ENCODE data around the gene C1orf198. TPM values are rescaled to one million over a fixed set of nuclear protein-coding genes. Genes with fewer than 3 reads are reported as not detected.

The C1orf198 gene
- polyA plus RNA-seq, 3 donors: 1.3 to 2.7 (median 1.6) TPM

GRCh38 chr1:230796626-230797025 lies 71.7 kb downstream of the C1orf198 start:
- Mint-ChIP-seq H3K4me3 (no peak overlapping the region), H3K27ac (peak overlapping the region in 1 of 7 donors; percentile 63), H3K36me3 (no peaks in the 10 kb centered on the region), H3K9me3 (no peaks in the 10 kb centered on the region), H3K4me1 (no peaks in the 10 kb centered on the region), H3K27me3 (ENCODE audit: low read depth in 3 of 3) (peaks cover 5 to 16% (median 14%) of the 10 kb centered on the region in 3 donors)
- Histone ChIP-seq H3K9me3 (replicated peaks in 1 of 2; ENCODE audit: control insufficient read depth in 1 of 2, insufficient read depth in 1 of 2, low read length in 2 of 2) (no peaks in the 10 kb centered on the region), H4K20me1 (ENCODE audit: insufficient read depth, low read length) (no peaks in the 10 kb centered on the region), H3K79me2 (ENCODE audit: insufficient read depth, low read length) (no peaks in the 10 kb centered on the region), H3K36me3 (replicated peaks in 1 of 2; ENCODE audit: control insufficient read depth in 1 of 2, insufficient read depth in 2 of 2, low read length in 2 of 2) (no peaks in the 10 kb centered on the region), H3K9ac (ENCODE audit: insufficient read depth, low read length, poor library complexity, severe bottlenecking) (no peak overlapping the region), H3K4me2 (replicated peaks; ENCODE audit: extremely low read depth, low read length, poor library complexity, severe bottlenecking) (no peak overlapping the region), H3K27ac (ENCODE audit: low read depth in 1 of 2, low read length in 2 of 2) (no peak overlapping the region), H3K4me3 (replicated peaks in 1 of 3; ENCODE audit: low read depth in 2 of 3, low read length in 3 of 3) (no peak overlapping the region), H2AFZ (ENCODE audit: insufficient read depth, low read depth, low read length, poor library complexity, severe bottlenecking) (no peak overlapping the region), H3K27me3 (ENCODE audit: control insufficient read depth in 2 of 2, insufficient read depth in 2 of 2, low read length in 2 of 2) (no peaks in the 10 kb centered on the region), H3K4me1 (ENCODE audit: control insufficient read depth in 1 of 2, insufficient read depth in 2 of 2, low read length in 2 of 2) (no peaks in the 10 kb centered on the region)
- DNase-seq: no peak
- no CpG with 5 or more reads among the region's 2 CpGs for WGBS (ENCODE audit: insufficient coverage)
- TF ChIP-seq, protein P1, sequence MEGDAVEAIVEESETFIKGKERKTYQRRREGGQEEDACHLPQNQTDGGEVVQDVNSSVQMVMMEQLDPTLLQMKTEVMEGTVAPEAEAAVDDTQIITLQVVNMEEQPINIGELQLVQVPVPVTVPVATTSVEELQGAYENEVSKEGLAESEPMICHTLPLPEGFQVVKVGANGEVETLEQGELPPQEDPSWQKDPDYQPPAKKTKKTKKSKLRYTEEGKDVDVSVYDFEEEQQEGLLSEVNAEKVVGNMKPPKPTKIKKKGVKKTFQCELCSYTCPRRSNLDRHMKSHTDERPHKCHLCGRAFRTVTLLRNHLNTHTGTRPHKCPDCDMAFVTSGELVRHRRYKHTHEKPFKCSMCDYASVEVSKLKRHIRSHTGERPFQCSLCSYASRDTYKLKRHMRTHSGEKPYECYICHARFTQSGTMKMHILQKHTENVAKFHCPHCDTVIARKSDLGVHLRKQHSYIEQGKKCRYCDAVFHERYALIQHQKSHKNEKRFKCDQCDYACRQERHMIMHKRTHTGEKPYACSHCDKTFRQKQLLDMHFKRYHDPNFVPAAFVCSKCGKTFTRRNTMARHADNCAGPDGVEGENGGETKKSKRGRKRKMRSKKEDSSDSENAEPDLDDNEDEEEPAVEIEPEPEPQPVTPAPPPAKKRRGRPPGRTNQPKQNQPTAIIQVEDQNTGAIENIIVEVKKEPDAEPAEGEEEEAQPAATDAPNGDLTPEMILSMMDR (IDR thresholded peaks at IDR 0.05): no peak
- intact Hi-C loops (cut with micrococcal nuclease): no loop called here

- Histone ChIP-seq H3K27me3 (ENCODE audit: control insufficient read depth in 2 of 2, insufficient read depth in 2 of 2, low read length in 2 of 2) (no peaks in the 10 kb centered on the region), H3K9ac (ENCODE audit: insufficient read depth, low read length, poor library complexity, severe bottlenecking) (no peak overlapping the region), H3K36me3 (replicated peaks in 1 of 2; ENCODE audit: control insufficient read depth in 1 of 2, insufficient read depth in 2 of 2, low read length in 2 of 2) (no peaks in the 10 kb centered on the region), H3K27ac (ENCODE audit: low read depth in 1 of 2, low read length in 2 of 2) (no peak overlapping the region), H3K4me1 (ENCODE audit: control insufficient read depth in 1 of 2, insufficient read depth in 2 of 2, low read length in 2 of 2) (no peaks in the 10 kb centered on the region), H3K4me3 (replicated peaks in 1 of 3; ENCODE audit: low read depth in 2 of 3, low read length in 3 of 3) (no peak overlapping the region), H4K20me1 (ENCODE audit: insufficient read depth, low read length) (no peaks in the 10 kb centered on the region), H2AFZ (ENCODE audit: insufficient read depth, low read depth, low read length, poor library complexity, severe bottlenecking) (no peak overlapping the region), H3K4me2 (replicated peaks; ENCODE audit: extremely low read depth, low read length, poor library complexity, severe bottlenecking) (no peak overlapping the region), H3K79me2 (ENCODE audit: insufficient read depth, low read length) (no peaks in the 10 kb centered on the region), H3K9me3 (replicated peaks in 1 of 2; ENCODE audit: control insufficient read depth in 1 of 2, insufficient read depth in 1 of 2, low read length in 2 of 2) (no peaks in the 10 kb centered on the region)
- 91% methylated on average over 15 of the region's 19 CpGs for WGBS (ENCODE audit: insufficient coverage)
- Mint-ChIP-seq H3K4me1 (no peaks in the 10 kb centered on the region), H3K27ac (peak overlapping the region in 1 of 7 donors; percentile 1), H3K4me3 (no peak overlapping the region), H3K36me3 (no peaks in the 10 kb centered on the region), H3K9me3 (no peaks in the 10 kb centered on the region), H3K27me3 (ENCODE audit: low read depth in 3 of 3) (peaks cover 5 to 20% (median 19%) of the 10 kb centered on the region in 3 donors)
- TF ChIP-seq, protein P1 (IDR thresholded peaks at IDR 0.05): no peak
- intact Hi-C loops (cut with micrococcal nuclease): no loop called here
- DNase-seq: no peak
Measured at GRCh38 chr1:230794871-230795605, 73.3 kb downstream of the C1orf198 start.

Data from CD14-positive monocyte (primary cell).